Small intestine (tissue), 7 donors: ENCODE results near the gene NUDT1. TPM values are rescaled to one million over a fixed set of nuclear protein-coding genes. Genes with fewer than 3 reads are reported as not detected.

Experiments used
- DNase-seq, 2 donors: peaks; one replicate each; pipeline versions ENCODE4 v3.0.0 to v3.0.0-alpha.2; 2013
- FAIRE-seq: peaks from 2 replicates; lab custom pipeline; 2012; peaks lifted over from hg19 to GRCh38; lab: Jason Lieb, UNC
- H3K27ac ChIP-seq, 3 donors: one replicate each; pipeline ENCODE4 v1.5.1; 2013; ENCODE audit warnings: low read length in 2 of 3, mild to moderate bottlenecking in 2 of 3, control low read depth in 1 of 3, inconsistent platforms in 1 of 3, low read depth in 1 of 3, moderate library complexity in 1 of 3
- H3K27me3 ChIP-seq, 3 donors: one replicate each; pipeline ENCODE4 v1.6.1; 2013; ENCODE audit warnings: low read length in 3 of 3, inconsistent platforms in 1 of 3; ENCODE audit not compliant: control insufficient read depth in 3 of 3, insufficient read depth in 3 of 3
- H3K36me3 ChIP-seq, 3 donors: one replicate each; pipeline ENCODE4 v1.6.1; 2013; ENCODE audit warnings: low read length in 3 of 3, inconsistent platforms in 1 of 3, low read depth in 1 of 3, mild to moderate bottlenecking in 1 of 3, moderate library complexity in 1 of 3; ENCODE audit not compliant: control insufficient read depth in 3 of 3, insufficient read depth in 2 of 3
- H3K4me1 ChIP-seq, 3 donors: one replicate each; pipeline ENCODE4 v1.6.1; 2013; ENCODE audit warnings: low read length in 2 of 3, inconsistent platforms in 1 of 3, low read depth in 1 of 3, mild to moderate bottlenecking in 1 of 3, moderate library complexity in 1 of 3; ENCODE audit not compliant: control insufficient read depth in 3 of 3, insufficient read depth in 2 of 3
- H3K4me3 ChIP-seq, 3 donors: one replicate each; pipeline ENCODE4 v1.5.1; 2013; ENCODE audit warnings: low read length in 3 of 3, control low read depth in 1 of 3, inconsistent platforms in 1 of 3, low read depth in 1 of 3, mild to moderate bottlenecking in 1 of 3, moderate library complexity in 1 of 3
- H3K9me3 ChIP-seq, 2 donors: one replicate each; pipeline ENCODE4 v1.6.1; 2013; ENCODE audit warnings: low read depth in 1 of 2, low read length in 1 of 2; ENCODE audit not compliant: control insufficient read depth in 2 of 2, insufficient read depth in 1 of 2
- WGBS, 3 donors: extraction: QIAGEN DNeasy Blood & Tissue Kit; methylation state at CpG; one replicate each; pipeline ENCODE4 v1.1.7; 2013; 5-methylcytosine and 5-hydroxymethylcytosine counted together
- polyA plus RNA-seq, 4 donors: library from polyadenylated mRNA; stranded (reverse) in 3 of 4; unstranded in 1 of 4; fragments of 200-250 nt in 3 of 4; fragments of 120-200 nt in 1 of 4; gene quantifications; one replicate each; pipeline versions ENCODE4 v1.2.1 to v1.2.3, GENCODE V29; 2013
- donor health status: healthy with polysubstance abuse.
- donor health status: control.
- donor health status: control.
- donor health status: Bipolar disorder and iron deficiency.
- donor health status: healthy.

Gene NUDT1
- polyA plus RNA-seq, 4 donors: 22.1 to 39.6 (median 22.4) TPM

DNA sequence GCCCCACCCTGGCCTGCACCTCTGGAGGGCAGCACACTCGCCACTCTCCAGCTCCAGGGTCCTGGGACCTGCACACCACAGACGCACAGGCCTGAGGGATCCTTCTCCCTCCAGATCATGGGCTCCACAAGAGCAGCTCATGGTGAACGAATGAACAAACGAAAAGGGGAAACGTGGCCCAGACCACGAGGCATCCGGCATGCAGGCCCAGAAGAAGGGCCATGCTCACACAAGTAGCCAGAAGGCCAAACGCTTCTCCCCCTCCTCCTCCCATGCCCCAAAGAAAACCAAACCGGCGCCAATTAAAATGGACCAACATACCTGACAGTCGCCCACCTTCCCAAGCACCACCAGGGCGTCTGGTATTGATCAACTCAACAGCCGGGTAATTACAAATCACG lies 39.7 kb upstream of the NUDT1 start:
- Histone ChIP-seq H3K27ac (no peak overlapping the region), H3K4me3 (no peak overlapping the region), H3K36me3 (peaks cover 0 to 75% (median 0%) of the 10 kb centered on the region in 3 donors), H3K27me3 (no peaks in the 10 kb centered on the region), H3K9me3 (no peaks in the 10 kb centered on the region), H3K4me1 (no peaks in the 10 kb centered on the region)
- WGBS, 3 donors: 88 to 93% (median 89%) methylated on average over 14 of the region's 14 CpGs
- no peak for FAIRE-seq
- no peak for DNase-seq

DNA sequence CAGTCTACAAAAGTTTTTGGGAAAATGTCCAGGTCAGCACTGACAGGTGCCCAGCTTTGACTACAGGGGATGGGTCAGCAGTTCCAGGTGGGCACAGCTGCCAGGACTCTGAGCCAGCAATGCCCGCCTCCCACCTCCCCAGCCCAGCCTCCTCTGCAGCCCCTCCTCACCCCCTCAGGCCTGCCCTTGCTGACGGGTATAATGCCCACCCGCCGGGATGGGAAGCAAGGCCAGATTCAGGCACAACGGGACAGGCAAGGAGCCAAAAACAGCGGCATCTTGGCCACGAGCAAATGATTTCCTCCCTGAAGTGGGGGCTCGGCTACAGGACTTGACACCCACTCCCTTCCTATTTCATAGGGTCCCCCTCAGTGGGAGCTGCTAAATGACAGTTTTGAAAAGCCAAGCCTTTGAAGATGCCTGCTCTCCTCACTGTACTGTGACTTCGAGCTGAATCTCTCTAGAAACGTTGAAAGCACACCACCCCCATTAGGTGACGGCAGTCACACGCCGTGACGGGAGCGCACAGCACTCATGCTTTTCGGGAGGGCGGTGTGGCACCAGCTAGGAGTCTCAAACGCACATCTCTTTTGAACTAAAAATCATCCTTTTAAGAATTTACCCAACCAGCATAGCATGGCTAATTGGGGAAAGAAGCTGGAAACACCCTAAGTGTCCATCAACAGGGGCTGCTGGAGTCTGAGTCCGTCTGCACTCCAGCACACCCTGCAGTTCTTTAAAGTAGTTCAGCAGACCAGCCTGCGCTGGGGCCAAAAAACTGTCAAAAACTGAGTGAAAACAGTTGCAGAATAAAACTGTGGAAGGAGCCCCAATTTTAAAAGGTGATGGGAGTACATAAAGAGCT lies 38.9 kb upstream of the NUDT1 start:
- Histone ChIP-seq H3K36me3 (peaks cover 0 to 75% (median 0%) of the 10 kb centered on the region in 3 donors), H3K27me3 (no peaks in the 10 kb centered on the region), H3K27ac (no peak overlapping the region), H3K9me3 (no peaks in the 10 kb centered on the region), H3K4me3 (no peak overlapping the region), H3K4me1 (no peaks in the 10 kb centered on the region)
- FAIRE-seq (no peak), DNase-seq (no peak)
- WGBS, 3 donors: 84 to 88% (median 88%) methylated on average over 20 of the region's 20 CpGs

DNA sequence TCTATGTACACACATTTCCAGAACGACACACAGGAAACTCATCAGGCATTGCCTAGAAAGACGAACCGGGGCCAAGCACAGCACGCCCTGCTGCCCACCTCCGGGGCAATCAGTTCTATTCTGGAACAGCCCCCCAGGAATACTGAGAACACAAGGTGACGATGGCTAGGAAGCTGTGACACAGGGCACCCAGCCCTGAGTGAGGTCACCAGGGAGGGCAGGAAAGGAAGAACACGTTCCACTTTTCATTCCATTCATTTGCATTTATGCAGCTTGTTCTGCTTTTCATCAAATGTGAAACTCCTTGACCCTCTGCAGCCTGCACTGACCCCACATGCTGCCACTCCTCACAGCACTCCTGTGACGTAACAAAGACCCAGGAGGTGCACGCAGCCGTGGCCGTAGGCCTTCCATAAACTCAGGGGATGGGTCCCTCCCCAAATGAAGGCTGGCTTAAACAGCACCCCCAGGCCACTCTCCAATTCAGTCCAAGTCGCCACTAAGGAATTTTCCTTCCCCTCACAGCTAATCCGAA lies 38.2 kb upstream of the NUDT1 start:
- H3K27ac ChIP-seq: no peak overlapping the region
- FAIRE-seq (no peak), DNase-seq (no peak)
- WGBS, 3 donors: 72 to 91% (median 86%) methylated on average over 13 of the region's 13 CpGs
- H3K9me3 ChIP-seq: no peaks in the 10 kb centered on the region
- no peaks in the 10 kb centered on the region for H3K4me1 ChIP-seq
- no peak overlapping the region for H3K4me3 ChIP-seq
- H3K27me3 ChIP-seq: no peaks in the 10 kb centered on the region
- H3K36me3 ChIP-seq: peaks cover 0 to 75% (median 3%) of the 10 kb centered on the region in 3 donors

DNA sequence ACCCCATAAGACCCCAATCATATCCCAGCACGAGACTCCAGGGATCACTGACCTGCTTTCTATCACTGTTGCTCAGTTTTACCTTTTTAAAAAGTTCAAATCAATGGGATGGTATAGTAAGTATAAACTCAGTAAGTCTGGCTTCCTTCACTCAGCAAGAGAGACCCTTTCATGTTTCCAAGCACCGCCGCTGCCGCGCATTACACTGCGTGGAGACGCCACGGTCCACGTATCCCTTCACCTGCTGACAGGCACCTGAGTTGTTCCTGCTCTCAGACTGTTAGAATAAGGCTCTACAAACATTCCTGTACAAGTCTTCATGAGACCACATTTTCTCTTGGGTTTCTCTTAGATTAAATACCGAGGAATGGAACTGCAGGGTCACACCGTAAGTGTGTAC lies 37.6 kb upstream of the NUDT1 start:
- Histone ChIP-seq H3K4me3 (no peak overlapping the region), H3K9me3 (no peaks in the 10 kb centered on the region), H3K27me3 (no peaks in the 10 kb centered on the region), H3K36me3 (peaks cover 0 to 74% (median 3%) of the 10 kb centered on the region in 3 donors), H3K27ac (no peak overlapping the region), H3K4me1 (no peaks in the 10 kb centered on the region)
- 92 to 97% (median 96%) methylated on average over 11 of the region's 11 CpGs for WGBS, 3 donors
- FAIRE-seq: no peak
- DNase-seq: no peak

DNA sequence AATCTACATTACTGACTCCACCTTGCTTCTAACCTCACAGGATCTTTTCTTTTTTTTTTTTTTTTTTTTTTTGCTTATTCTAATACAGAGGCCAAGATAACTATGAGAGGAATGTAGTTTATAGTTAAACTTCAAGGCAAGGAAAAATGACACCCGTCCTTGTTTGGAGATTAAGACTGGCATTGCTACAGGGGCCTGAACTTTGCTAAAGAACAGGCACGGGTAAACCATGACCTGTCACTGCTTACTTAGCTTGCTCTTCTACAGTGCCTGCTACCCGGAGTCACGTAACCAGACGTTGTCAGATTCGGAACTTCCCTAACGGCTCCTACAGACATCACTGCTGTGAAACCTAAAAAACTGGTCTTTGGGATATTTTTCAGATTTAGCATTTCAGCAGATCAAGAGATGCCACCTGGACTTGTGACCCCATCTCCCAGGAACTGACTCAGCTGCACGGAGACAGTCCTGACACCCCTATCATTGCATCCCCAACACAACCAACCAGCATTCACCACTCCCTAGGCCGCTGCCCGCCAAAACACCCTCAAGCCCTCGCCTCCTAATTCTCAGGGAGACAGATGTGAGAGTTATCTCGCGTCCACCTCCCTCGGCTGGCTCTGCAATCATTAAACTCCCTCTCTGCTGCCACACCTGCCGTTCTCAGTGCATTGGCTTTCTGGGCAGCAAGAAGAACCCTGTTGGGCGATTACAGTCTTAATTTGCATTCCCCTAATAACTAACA lies 36.8 kb upstream of the NUDT1 start:
- no peak for DNase-seq
- Histone ChIP-seq H3K4me1 (no peaks in the 10 kb centered on the region), H3K36me3 (peaks cover 0 to 70% (median 3%) of the 10 kb centered on the region in 3 donors)

DNA sequence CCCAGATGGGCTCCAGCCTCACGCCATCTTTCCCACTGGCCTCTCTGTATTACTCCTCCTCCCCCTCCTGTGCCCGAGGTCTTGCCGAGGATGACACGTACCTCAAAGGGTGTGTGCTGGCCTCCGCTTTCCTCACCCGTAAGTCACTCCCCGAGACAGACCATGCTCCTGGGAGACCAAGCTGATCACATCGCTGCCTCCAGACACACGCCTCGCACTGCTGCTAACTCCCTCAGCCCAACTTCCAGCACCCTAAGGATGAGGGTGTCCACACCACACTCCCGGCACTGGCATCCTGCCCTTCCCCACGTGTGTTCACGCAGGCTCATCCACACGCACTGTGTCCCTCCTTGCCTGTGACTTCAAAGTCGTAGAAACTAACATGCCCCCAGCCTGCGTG lies 33.3 kb upstream of the NUDT1 start:
- Histone ChIP-seq H3K27ac (no peak overlapping the region), H3K36me3 (peaks cover 0 to 76% (median 12%) of the 10 kb centered on the region in 3 donors), H3K9me3 (no peaks in the 10 kb centered on the region), H3K4me1 (no peaks in the 10 kb centered on the region), H3K27me3 (no peaks in the 10 kb centered on the region), H3K4me3 (no peak overlapping the region)
- no peak for FAIRE-seq
- 94 to 95% (median 94%) methylated on average over 16 of the region's 16 CpGs for WGBS, 3 donors
- no peak for DNase-seq

More for the DNA sequence above, 36.8 kb upstream of the NUDT1 start:
- Histone ChIP-seq H3K27ac (no peak overlapping the region), H3K27me3 (no peaks in the 10 kb centered on the region), H3K9me3 (no peaks in the 10 kb centered on the region), H3K4me3 (no peak overlapping the region)
- 91 to 92% (median 92%) methylated on average over 16 of the region's 16 CpGs for WGBS, 3 donors
- no peak for FAIRE-seq

DNA sequence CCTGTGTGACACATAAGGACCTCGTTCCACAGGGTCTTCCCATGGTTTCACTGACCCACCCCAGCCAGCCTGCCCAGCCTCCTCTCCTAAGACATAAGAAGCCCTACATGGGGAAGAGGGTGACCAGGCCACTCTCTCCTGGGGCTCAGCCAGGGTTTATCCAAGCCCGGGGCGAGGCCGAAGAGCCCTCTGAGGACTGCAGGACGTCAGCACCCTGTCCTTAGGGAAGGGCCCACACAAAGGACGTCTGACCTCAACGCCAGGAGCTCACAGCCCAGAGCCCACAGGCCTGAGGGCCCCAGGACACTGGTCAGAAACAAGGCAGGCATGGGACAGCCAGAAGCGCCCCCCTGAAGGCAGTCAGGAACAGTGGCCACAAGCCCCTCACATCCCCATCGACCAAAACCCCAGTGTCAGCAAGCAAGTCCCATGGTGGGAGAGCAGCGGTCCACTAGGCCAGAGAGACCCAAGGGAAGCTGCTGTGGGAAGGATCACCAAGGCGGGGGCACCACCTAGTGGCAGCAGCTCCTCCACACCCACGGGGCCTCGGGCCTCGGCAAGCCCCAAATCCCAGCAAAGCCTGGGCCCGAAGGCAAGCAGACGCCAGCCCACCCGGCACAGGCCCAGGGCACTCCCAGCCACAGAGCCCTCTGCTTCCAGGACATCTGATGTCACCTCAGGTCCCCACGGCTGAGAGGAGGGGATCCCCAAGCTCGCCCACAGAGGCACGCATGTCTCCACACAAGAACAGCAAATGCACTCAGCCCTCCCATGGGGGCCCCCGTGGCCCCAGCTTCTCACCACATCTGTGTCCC lies 32.7 kb upstream of the NUDT1 start:
- peaks cover 0 to 76% (median 15%) of the 10 kb centered on the region in 3 donors for H3K36me3 ChIP-seq
- FAIRE-seq: no peak
- no peak overlapping the region for H3K4me3 ChIP-seq
- H3K4me1 ChIP-seq: no peaks in the 10 kb centered on the region
- WGBS, 3 donors: 63 to 64% (median 64%) methylated on average over 21 of the region's 21 CpGs
- no peaks in the 10 kb centered on the region for H3K9me3 ChIP-seq
- no peaks in the 10 kb centered on the region for H3K27me3 ChIP-seq
- H3K27ac ChIP-seq: no peak overlapping the region
- peak; percentile 23 to 70 for DNase-seq

DNA sequence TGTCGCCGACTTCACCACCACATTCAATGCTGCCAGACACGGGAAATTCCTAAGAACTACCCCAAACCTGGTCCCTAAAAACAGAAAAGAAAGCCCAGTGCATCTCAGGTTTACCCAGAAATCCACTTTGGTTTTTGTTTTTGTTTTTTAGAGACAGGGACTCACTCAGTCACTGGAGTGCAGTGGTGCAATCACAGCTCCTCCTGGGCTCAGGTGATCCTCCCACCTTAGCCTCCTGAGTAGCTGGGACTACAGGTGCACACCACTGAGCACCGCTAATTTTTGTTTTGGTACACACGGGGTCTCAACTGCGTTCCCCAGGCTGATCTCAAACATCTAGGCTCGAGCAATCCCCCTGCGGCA lies 32.1 kb upstream of the NUDT1 start:
- WGBS, 3 donors: 77 to 90% (median 89%) methylated on average over 8 of the region's 8 CpGs
- H3K4me1 ChIP-seq: no peaks in the 10 kb centered on the region
- no peak overlapping the region for H3K4me3 ChIP-seq
- no peaks in the 10 kb centered on the region for H3K27me3 ChIP-seq
- DNase-seq (no peak), FAIRE-seq (no peak)
- H3K36me3 ChIP-seq: peaks cover 2 to 78% (median 18%) of the 10 kb centered on the region in 3 donors
- no peaks in the 10 kb centered on the region for H3K9me3 ChIP-seq
- no peak overlapping the region for H3K27ac ChIP-seq
